ENCODE measurements around the gene ARHGEF33.
"Not testable (repeated sequence)": the region's sequence is repeated elsewhere in the genome, so short reads cannot be mapped to it uniquely, and the experiment has no call there.

Gene ARHGEF33

GRCh38 chr2:38930600-38930999, 40.9 kb downstream of the ARHGEF33 start:
- no peak overlapping the region for H3K4me3 ChIP-seq (ENCODE audit: low read length)
- no peak for TF ChIP-seq CTCF (conservative IDR thresholded peaks at IDR 0.05; ENCODE audit: low read length)
- DNase-seq (ENCODE audit: low read depth), result no peak

GRCh38 chr2:38932586-38932985, 42.9 kb downstream of the ARHGEF33 start:
- TF ChIP-seq CTCF (conservative IDR thresholded peaks at IDR 0.05; ENCODE audit: low read length), result no peak
- no peak for DNase-seq (ENCODE audit: low read depth)
- no peak overlapping the region for H3K4me3 ChIP-seq (ENCODE audit: low read length)

GRCh38 chr2:38933653-38934052, 44.0 kb downstream of the ARHGEF33 start:
- DNase-seq (ENCODE audit: low read depth), result peak; percentile 90
- no peak overlapping the region for H3K4me3 ChIP-seq (ENCODE audit: low read length)
- TF ChIP-seq CTCF (conservative IDR thresholded peaks at IDR 0.05; ENCODE audit: low read length), result no peak

GRCh38 chr2:38934742-38935141, 45.1 kb downstream of the ARHGEF33 start:
- H3K4me3 ChIP-seq (ENCODE audit: low read length), result no peak overlapping the region
- TF ChIP-seq CTCF (conservative IDR thresholded peaks at IDR 0.05; ENCODE audit: low read length), result no peak
- DNase-seq (ENCODE audit: low read depth), result no peak

GRCh38 chr2:38935568-38936172, 46.0 kb downstream of the ARHGEF33 start:
- no peak for TF ChIP-seq CTCF (conservative IDR thresholded peaks at IDR 0.05; ENCODE audit: low read length)
- DNase-seq (ENCODE audit: low read depth), result peak; percentile 22
- no peak overlapping the region for H3K4me3 ChIP-seq (ENCODE audit: low read length)

GRCh38 chr2:38936516-38936915, 46.8 kb downstream of the ARHGEF33 start:
- DNase-seq (ENCODE audit: low read depth), result not testable (repeated sequence)

GRCh38 chr2:38937548-38937947, 47.9 kb downstream of the ARHGEF33 start:
- no peak overlapping the region for H3K4me3 ChIP-seq (ENCODE audit: low read length)
- DNase-seq (ENCODE audit: low read depth), result no peak
- no peak for TF ChIP-seq CTCF (conservative IDR thresholded peaks at IDR 0.05; ENCODE audit: low read length)

More at GRCh38 chr2:38936516-38936915, 46.8 kb downstream of the ARHGEF33 start:
- not testable (repeated sequence) for H3K4me3 ChIP-seq (ENCODE audit: low read length)

GRCh38 chr2:38940746-38941145, 51.1 kb downstream of the ARHGEF33 start:
- no peak overlapping the region for H3K4me3 ChIP-seq (ENCODE audit: low read length)
- TF ChIP-seq CTCF (conservative IDR thresholded peaks at IDR 0.05; ENCODE audit: low read length), result no peak
- no peak for DNase-seq (ENCODE audit: low read depth)

Measured in AG10803 (cell line).